Rectal smooth muscle tissue (tissue), 1 donor: Measurements from ENCODE around the gene MPHOSPH10.
A peak's percentile ranks its signal among the peaks of the same experiment; 100 is the strongest.
"Not testable (repeated sequence)": the region's sequence is repeated elsewhere in the genome, so short reads cannot be mapped to it uniquely, and the experiment has no call there.

Experiments used
- H3K27ac ChIP-seq: one replicate; pipeline ENCODE4 v1.7.0; 2013; ENCODE audit warnings: low read depth, low read length, inconsistent platforms
- H3K27me3 ChIP-seq: one replicate; pipeline ENCODE4 v1.7.0; 2013; ENCODE audit warnings: low read length; ENCODE audit not compliant: control insufficient read depth, insufficient read depth
- H3K36me3 ChIP-seq: one replicate; pipeline ENCODE4 v1.7.0; 2013; ENCODE audit warnings: low read length; ENCODE audit not compliant: control insufficient read depth, insufficient read depth
- H3K4me1 ChIP-seq: one replicate; pipeline ENCODE4 v1.7.0; 2013; ENCODE audit warnings: low read length; ENCODE audit not compliant: control insufficient read depth, insufficient read depth
- H3K4me3 ChIP-seq: one replicate; pipeline ENCODE4 v1.7.0; 2013; ENCODE audit warnings: low read length
- H3K9ac ChIP-seq: one replicate; pipeline ENCODE4 v1.7.0; 2013; ENCODE audit warnings: low read length

Gene MPHOSPH10, protein sequence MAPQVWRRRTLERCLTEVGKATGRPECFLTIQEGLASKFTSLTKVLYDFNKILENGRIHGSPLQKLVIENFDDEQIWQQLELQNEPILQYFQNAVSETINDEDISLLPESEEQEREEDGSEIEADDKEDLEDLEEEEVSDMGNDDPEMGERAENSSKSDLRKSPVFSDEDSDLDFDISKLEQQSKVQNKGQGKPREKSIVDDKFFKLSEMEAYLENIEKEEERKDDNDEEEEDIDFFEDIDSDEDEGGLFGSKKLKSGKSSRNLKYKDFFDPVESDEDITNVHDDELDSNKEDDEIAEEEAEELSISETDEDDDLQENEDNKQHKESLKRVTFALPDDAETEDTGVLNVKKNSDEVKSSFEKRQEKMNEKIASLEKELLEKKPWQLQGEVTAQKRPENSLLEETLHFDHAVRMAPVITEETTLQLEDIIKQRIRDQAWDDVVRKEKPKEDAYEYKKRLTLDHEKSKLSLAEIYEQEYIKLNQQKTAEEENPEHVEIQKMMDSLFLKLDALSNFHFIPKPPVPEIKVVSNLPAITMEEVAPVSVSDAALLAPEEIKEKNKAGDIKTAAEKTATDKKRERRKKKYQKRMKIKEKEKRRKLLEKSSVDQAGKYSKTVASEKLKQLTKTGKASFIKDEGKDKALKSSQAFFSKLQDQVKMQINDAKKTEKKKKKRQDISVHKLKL

DNA sequence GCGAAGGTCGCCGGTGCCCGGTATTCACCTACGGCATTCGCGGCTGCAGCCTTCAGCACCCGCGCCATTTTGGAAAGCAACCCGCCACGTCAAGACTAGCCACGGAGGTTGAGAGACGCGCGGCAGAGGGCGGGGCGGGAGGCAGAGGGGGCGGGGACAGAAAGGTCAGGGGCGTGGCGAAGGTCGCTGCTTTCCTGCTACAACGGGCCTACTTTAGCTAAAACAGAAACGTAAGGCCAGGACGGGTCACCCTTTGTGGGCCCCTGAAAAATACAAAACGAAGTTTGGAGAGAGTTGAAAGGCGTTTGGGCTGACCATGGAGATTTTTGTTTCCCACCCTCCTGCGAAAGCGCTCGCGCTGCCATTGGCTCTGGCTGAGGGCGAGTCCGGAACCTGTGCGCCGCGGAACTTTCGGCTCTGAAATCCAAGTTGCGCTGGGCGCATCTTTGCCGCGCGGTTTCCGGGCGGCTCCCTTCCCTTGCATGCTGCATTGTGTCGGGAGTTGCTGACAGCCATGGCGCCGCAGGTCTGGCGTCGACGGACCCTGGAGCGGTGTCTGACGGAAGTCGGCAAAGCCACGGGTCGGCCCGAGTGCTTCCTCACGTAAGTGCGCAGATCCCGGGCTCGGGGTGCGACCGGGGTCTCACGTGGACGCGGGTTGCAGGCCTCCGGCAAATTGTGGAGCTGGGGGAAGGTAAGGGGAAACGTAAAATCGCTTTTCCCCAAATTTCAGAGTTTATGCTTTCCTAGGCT, at the start of gene MPHOSPH10, which contains the start of gene MCEE:
Gene MPHOSPH10, plus strand, starts transcription at position 483 of the 753 bp plus-strand sequence. Its CDS starts 32 bp downstream, at position 515.
Gene MCEE, minus strand, starts transcription at position 78 of the 753 bp plus-strand sequence. Its CDS starts 10 bp downstream, at position 68.
- Histone ChIP-seq H3K27me3 (no peaks in the 10 kb centered on the region), H3K4me3 (peak within 1 kb of the TSS; percentile 88), H3K9ac (peak within 1 kb of the TSS; percentile 74), H3K36me3 (peaks cover 3% of the 10 kb centered on the region), H3K27ac (peak within 1 kb of the TSS; percentile 93), H3K4me1 (peaks cover 6% of the 10 kb centered on the region)

DNA sequence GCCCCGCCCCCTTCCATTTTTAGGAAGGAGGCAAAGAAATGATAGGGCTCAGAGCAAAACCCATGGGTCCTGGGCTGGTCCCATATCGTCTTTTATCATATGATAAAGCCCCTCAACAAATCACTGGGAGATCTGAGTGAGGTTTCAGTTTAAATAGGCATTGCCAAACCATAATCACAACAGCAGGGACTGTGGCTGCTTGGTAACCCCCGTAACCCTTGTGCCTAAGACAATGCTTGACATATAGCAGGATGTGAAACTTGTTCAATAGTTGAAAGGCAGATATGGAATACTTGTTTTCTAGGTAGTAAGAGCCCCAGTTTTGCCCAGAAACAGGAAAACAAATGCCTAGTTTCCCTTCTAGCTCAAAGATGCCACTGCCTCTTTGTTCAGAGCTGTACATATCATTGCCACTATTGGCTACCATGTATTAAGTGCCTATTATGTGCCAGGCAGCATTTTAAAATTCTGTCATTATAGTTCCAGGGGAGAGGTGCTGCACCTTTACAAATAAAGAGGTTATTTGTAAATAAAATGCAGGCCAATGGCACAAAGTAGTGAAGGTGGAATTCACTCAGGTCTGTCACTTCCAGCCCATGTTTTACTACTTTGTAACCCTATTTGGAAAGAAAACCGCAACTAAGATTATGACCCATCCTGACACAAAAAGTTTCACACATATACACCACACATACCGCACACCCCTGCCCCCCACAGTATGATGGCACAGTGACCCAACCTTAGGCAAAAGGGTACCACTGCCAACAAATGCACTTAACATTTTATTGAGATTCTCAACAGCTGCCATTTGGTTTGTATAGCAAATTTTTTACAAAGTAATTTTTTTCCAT, 47.8 kb upstream of the MPHOSPH10 start:
- Histone ChIP-seq H3K4me1 (no peaks in the 10 kb centered on the region), H3K36me3 (peaks cover 10% of the 10 kb centered on the region), H3K4me3 (no peak overlapping the region), H3K27ac (no peak overlapping the region), H3K9ac (no peak overlapping the region), H3K27me3 (no peaks in the 10 kb centered on the region)

- not testable (repeated sequence) for H3K9ac ChIP-seq, H3K27me3 ChIP-seq, H3K36me3 ChIP-seq, H3K4me1 ChIP-seq, H3K4me3 ChIP-seq, H3K27ac ChIP-seq
Observed at GRCh38 chr2:71083297-71083696, 47.1 kb upstream of the MPHOSPH10 start.

DNA sequence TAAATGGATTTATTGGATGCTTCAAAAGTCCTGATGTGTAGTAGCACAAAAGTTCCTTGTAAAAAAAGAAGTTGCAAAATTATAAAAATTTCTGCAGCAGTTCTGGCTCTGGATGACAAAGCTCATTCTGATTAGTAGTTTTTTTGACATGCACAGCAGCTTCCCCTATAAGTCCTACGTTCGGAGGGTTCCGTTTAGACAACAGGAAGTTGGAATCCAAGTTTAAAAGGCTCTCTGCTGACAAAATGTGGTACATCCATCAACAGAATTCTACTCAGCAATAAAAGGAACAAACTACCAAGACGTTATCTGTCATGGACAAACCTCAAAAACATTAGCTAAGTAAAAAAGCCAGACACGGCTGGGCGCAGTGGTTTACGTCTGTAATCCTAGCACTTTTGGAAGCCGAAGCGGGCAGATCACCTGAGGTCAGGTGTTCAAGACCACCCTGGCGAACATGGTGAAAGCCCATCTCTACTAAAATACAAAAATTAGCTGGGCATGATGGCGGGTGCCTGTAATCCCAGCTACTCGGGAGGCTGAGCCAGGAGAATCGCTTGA, 46.6 kb upstream of the MPHOSPH10 start:
- not testable (repeated sequence) for H3K36me3 ChIP-seq, H3K4me3 ChIP-seq, H3K4me1 ChIP-seq, H3K9ac ChIP-seq, H3K27ac ChIP-seq, H3K27me3 ChIP-seq

DNA sequence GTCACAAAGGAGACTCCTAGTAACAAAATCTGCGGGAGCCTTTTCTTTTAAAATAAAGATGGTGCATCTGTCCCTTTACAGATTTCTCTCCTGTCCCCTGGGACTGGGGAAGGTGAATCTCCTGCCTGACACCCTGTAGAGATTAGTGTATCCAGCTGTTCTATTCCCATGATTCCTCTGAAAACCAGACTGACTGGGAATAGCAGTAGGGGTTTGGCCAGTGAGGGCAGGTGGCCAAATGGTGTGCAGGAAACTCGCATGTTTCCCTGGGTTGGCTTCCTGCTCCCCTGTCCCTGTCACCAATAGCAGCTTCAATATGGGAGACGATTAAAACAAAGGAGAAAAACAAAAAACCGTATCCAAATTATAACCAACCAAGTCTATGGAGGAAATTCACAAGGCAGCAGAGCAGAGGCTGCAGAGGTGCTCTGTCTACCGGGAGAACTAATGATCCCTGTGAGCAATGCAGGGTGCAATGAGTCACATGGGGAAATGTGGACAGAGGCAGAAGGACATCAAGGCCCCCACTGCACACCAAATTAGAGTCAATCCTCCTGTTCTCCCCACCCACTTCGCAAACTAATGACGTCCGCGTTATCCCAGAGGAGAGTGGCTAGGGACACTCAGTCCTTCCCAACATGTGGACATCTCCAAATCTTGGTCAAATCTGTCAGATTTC, 45.0 kb upstream of the MPHOSPH10 start:
- not testable (repeated sequence) for H3K9ac ChIP-seq, H3K27ac ChIP-seq, H3K36me3 ChIP-seq, H3K4me3 ChIP-seq, H3K4me1 ChIP-seq, H3K27me3 ChIP-seq

DNA sequence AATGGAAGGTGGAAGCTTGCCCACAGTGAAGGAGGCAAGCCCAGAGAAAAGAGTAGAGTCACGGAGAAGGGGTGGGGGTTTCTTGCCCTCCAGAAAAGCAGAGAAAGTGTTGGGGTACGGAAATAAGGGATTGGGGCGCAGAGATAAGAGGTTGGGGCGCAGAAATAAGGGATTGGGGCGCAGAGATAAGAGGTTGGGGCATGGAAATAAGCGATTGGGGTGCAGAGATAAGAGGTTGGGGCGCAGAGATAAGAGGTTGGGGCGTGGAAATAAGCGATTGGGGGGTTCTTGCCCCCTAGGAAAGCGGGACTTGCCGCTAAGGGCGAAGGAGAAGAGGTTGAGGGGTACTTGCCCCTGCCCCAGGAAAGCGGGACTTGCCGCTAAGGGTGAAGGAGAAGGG, 41.0 kb upstream of the MPHOSPH10 start:
- not testable (repeated sequence) for H3K4me1 ChIP-seq, H3K36me3 ChIP-seq, H3K4me3 ChIP-seq, H3K9ac ChIP-seq, H3K27ac ChIP-seq, H3K27me3 ChIP-seq

DNA sequence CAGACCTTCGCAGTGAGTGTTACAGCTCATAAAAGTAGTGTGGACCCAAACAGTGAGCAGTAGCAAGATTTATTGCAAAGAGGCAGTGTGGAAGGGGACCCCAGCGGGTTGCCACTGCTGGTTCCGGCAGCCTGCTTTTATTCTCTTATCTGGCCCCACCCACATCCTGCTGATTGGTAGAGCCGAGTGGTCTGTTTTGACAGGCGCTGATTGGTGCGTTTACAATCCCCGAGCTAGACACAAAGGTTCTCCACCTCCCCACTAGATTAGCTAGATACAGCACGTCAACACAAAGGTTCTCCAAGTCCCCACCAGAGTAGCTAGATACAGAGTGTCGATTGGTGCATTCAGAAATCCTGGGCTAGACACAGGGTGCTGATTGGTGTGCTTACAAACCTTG, 38.6 kb upstream of the MPHOSPH10 start:
- H3K27me3 ChIP-seq, H3K4me1 ChIP-seq, H3K36me3 ChIP-seq, H3K9ac ChIP-seq, H3K4me3 ChIP-seq, H3K27ac ChIP-seq: not testable (repeated sequence)

- H3K4me3 ChIP-seq, H3K9ac ChIP-seq, H3K27ac ChIP-seq, H3K4me1 ChIP-seq, H3K36me3 ChIP-seq, H3K27me3 ChIP-seq: not testable (repeated sequence)
Observed at GRCh38 chr2:71092491-71093260, 37.8 kb upstream of the MPHOSPH10 start.

GRCh38 chr2:71100195-71100964, 30.1 kb upstream of the MPHOSPH10 start:
- Histone ChIP-seq H3K9ac (no peak overlapping the region), H3K27me3 (no peaks in the 10 kb centered on the region), H3K36me3 (no peaks in the 10 kb centered on the region), H3K4me1 (no peaks in the 10 kb centered on the region), H3K27ac (no peak overlapping the region), H3K4me3 (no peak overlapping the region)

DNA sequence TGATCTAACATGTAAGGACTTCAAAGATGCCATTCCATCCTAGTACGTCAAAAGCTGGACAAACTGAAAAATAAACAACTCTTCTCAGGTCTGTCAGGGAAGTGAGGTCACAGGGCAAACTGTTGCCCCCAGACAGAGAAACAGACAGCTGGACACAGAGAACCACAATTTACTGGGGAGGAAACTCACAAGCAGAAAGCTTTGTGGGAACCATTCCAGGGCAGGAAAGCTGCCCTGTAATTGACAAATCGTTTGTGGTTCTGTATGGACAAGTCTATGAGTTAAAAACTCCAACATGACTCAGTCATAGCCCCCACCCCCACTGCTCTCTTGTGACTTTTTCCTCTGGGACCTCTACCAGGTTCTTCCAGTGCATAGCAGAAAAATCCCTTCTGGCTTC, 28.8 kb upstream of the MPHOSPH10 start:
- H3K4me1 ChIP-seq = no peaks in the 10 kb centered on the region
- no peaks in the 10 kb centered on the region for H3K36me3 ChIP-seq
- no peaks in the 10 kb centered on the region for H3K27me3 ChIP-seq
- no peak overlapping the region for H3K9ac ChIP-seq
- H3K27ac ChIP-seq = no peak overlapping the region
- no peak overlapping the region for H3K4me3 ChIP-seq
